ENCODE results near the gene NUP210. TPM values are rescaled to one million over a fixed set of nuclear protein-coding genes. Genes with fewer than 3 reads are reported as not detected.

Gene NUP210
- total and polyA plus RNA-seq, 2 donors (not counting 3 experiments of a cell fraction or from before 2014, with no cell fraction given), result 0.14 to 0.84 TPM

DNA sequence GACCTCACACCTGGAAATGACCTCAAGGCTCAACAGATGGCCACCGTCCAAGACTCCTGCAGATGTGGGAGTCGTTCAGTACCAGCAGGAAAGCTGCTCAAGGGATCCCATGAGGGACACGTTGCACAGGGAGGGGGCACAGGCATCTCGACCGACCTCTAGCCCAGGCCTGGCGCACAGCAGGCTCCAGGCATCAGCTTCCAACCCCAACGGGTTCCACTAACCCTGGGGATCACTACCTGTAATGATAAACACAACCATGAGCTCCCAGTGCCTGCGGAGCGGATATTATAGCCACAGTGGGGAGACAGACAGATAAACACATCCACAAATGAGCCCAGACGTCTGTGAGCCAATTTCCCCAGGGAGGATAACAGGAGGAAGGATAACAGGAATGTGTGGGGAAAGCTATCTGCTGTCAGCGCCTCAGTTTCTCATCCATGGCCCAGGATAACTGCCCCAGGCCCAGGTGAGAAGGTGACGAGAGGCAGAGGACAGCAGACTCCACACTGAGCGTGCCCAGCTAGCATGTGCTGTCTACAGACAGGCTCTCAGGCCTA is 19.9 kb downstream of the NUP210 start:
- BruUV-seq (replicated peaks), result no TSS peak
- no peaks in the 10 kb centered on the region for H3K4me1 ChIP-seq (ENCODE audit: control insufficient read depth, extremely low read depth, insufficient read depth, low read length)

More for the DNA sequence above, 19.9 kb downstream of the NUP210 start:
- Histone ChIP-seq H3K9me3 (replicated peaks; ENCODE audit: control insufficient read depth, insufficient read depth, low read length) (no peaks in the 10 kb centered on the region), H3K9me1 (replicated peaks; ENCODE audit: control insufficient read depth, extremely low read depth, insufficient read depth, low read length) (no peaks in the 10 kb centered on the region), H3K79me2 (ENCODE audit: control insufficient read depth, insufficient read depth, low read length) (no peaks in the 10 kb centered on the region), H4K20me1 (replicated peaks; ENCODE audit: control insufficient read depth, extremely low read depth, insufficient read depth, low read length) (no peaks in the 10 kb centered on the region), H3K4me2 (ENCODE audit: insufficient read depth, low read length) (no peak overlapping the region), H3K4me3 (replicated peaks in 1 of 3; ENCODE audit: insufficient read depth in 1 of 3, low read depth in 1 of 3, low read length in 3 of 3) (no peak overlapping the region), H3K36me3 (ENCODE audit: control insufficient read depth in 2 of 2, extremely low read depth in 1 of 2, insufficient read depth in 2 of 2, low read length in 2 of 2) (no peaks in the 10 kb centered on the region), H3K9ac (replicated peaks; ENCODE audit: extremely low read depth, insufficient read depth, low read length) (no peak overlapping the region), H3K27me3 (ENCODE audit: control insufficient read depth in 2 of 2, insufficient read depth in 2 of 2, low read length in 2 of 2) (no peaks in the 10 kb centered on the region), H3K27ac (ENCODE audit: insufficient read depth, low read depth, low read length) (no peak overlapping the region), H2AFZ (ENCODE audit: low read depth, low read length) (no peak overlapping the region)
- TF ChIP-seq POLR2AphosphoS5 (IDR thresholded peaks at IDR 0.05; ENCODE audit: insufficient read depth, low read depth, low read length) (no peak), FOS (IDR thresholded peaks at IDR 0.05; ENCODE audit: borderline replicate concordance, insufficient read depth, low read length) (no peak), MYC (IDR thresholded peaks at IDR 0.05; ENCODE audit: low read depth, low read length) (no peak), EZH2 (IDR thresholded peaks at IDR 0.05; ENCODE audit: borderline replicate concordance, low read depth, low read length, severe bottlenecking) (no peak), GATA2 (IDR thresholded peaks at IDR 0.05; ENCODE audit: insufficient read depth, insufficient read length, low read depth, low read length) (no peak), JUN (IDR thresholded peaks at IDR 0.05; ENCODE audit: borderline replicate concordance, insufficient read depth, insufficient read length, low read depth) (no peak), POLR2A (IDR thresholded peaks at IDR 0.05; ENCODE audit: low read depth, low read length) (no peak)
- TF ChIP-seq, protein P1, sequence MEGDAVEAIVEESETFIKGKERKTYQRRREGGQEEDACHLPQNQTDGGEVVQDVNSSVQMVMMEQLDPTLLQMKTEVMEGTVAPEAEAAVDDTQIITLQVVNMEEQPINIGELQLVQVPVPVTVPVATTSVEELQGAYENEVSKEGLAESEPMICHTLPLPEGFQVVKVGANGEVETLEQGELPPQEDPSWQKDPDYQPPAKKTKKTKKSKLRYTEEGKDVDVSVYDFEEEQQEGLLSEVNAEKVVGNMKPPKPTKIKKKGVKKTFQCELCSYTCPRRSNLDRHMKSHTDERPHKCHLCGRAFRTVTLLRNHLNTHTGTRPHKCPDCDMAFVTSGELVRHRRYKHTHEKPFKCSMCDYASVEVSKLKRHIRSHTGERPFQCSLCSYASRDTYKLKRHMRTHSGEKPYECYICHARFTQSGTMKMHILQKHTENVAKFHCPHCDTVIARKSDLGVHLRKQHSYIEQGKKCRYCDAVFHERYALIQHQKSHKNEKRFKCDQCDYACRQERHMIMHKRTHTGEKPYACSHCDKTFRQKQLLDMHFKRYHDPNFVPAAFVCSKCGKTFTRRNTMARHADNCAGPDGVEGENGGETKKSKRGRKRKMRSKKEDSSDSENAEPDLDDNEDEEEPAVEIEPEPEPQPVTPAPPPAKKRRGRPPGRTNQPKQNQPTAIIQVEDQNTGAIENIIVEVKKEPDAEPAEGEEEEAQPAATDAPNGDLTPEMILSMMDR (IDR thresholded peaks at IDR 0.05; ENCODE audit: extremely low read depth in 1 of 2, insufficient read depth in 1 of 2, low read depth in 1 of 2, low read length in 2 of 2), result no peak
- TF ChIP-seq, protein P2, sequence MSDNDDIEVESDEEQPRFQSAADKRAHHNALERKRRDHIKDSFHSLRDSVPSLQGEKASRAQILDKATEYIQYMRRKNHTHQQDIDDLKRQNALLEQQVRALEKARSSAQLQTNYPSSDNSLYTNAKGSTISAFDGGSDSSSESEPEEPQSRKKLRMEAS (IDR thresholded peaks at IDR 0.05; ENCODE audit: insufficient read depth, insufficient read length), result no peak
- CTCF ChIA-PET, result no interaction called here
- dilution Hi-C loops (cut with MboI; ENCODE audit: extremely low pct_ligation_motif_present, low sequenced_read_pairs) (no loop called here), intact Hi-C loops (cut with micrococcal nuclease) (no loop called here)
- POLR2A ChIA-PET, result no interaction called here
- DNase-seq (ENCODE audit: low read depth, low spot score), result no peak
- no peak for FAIRE-seq

All from endothelial cell of umbilical vein (primary cell).